Neural crest cell (in vitro differentiated cells): ENCODE data around the gene HNRNPLL. TPM values are rescaled to one million over a fixed set of nuclear protein-coding genes. Genes with fewer than 3 reads are reported as not detected.

Experiments
- DNase-seq: peaks from one replicate; pipeline ENCODE4 v3.0.0; 2021; ENCODE audit warnings: low read depth, mixed read lengths, low spot score
- H3K27ac Mint-ChIP-seq: one replicate; pipeline ENCODE4 v1.8.0; 2021; ENCODE audit warnings: mild to moderate bottlenecking, mixed read lengths; ENCODE audit not compliant: unreplicated experiment
- H3K27me3 Mint-ChIP-seq: 2 replicates; pipeline ENCODE4 v1.8.0; 2021; ENCODE audit warnings: low read depth, mild to moderate bottlenecking, mixed read lengths
- H3K36me3 Mint-ChIP-seq: 2 replicates; pipeline ENCODE4 v1.8.0; 2021; ENCODE audit warnings: low read depth, mild to moderate bottlenecking, mixed read lengths
- H3K4me1 Mint-ChIP-seq: 2 replicates; pipeline ENCODE4 v1.8.0; 2021; ENCODE audit warnings: mixed read lengths
- H3K4me3 Mint-ChIP-seq: one replicate; pipeline ENCODE4 v1.8.0; 2021; ENCODE audit warnings: mild to moderate bottlenecking, mixed read lengths
- H3K9me3 Mint-ChIP-seq: 2 replicates; pipeline ENCODE4 v1.8.0; 2021; ENCODE audit warnings: mixed read lengths
- CTCF ChIP-seq: fragments of 200-600 bp; sonication (generic); conservative IDR thresholded peaks from 2 replicates; pipeline ENCODE4 v1.5.0; 2021; ENCODE audit warnings: antibody characterized with exemption, mild to moderate bottlenecking
- total RNA-seq: library from RNA; stranded (reverse); gene quantifications from 2 replicates; pipeline ENCODE4 v1.2.1, GENCODE V29; 2021

HNRNPLL gene
- total RNA-seq, 1 donor from 2014 or later, result 79.9 TPM

GRCh38 chr2:38533757-38534545 is 68.8 kb downstream of the HNRNPLL start:
- no peak for DNase-seq

GRCh38 chr2:38533180-38533579 is 69.5 kb downstream of the HNRNPLL start:
- Mint-ChIP-seq H3K4me1 (peaks cover 10% of the 10 kb centered on the region), H3K27ac (no peak overlapping the region), H3K4me3 (no peak overlapping the region), H3K9me3 (no peaks in the 10 kb centered on the region), H3K27me3 (peaks cover 17% of the 10 kb centered on the region), H3K36me3 (no peaks in the 10 kb centered on the region)
- DNase-seq, result no peak
- TF ChIP-seq CTCF, result no peak

More at GRCh38 chr2:38533757-38534545, 68.8 kb downstream of the HNRNPLL start:
- H3K4me3 Mint-ChIP-seq, result no peak overlapping the region
- no peak for TF ChIP-seq CTCF
- no peak overlapping the region for H3K27ac Mint-ChIP-seq
- peaks cover 17% of the 10 kb centered on the region for H3K27me3 Mint-ChIP-seq
- H3K4me1 Mint-ChIP-seq, result peaks cover 4% of the 10 kb centered on the region
- no peaks in the 10 kb centered on the region for H3K36me3 Mint-ChIP-seq
- no peaks in the 10 kb centered on the region for H3K9me3 Mint-ChIP-seq

DNA sequence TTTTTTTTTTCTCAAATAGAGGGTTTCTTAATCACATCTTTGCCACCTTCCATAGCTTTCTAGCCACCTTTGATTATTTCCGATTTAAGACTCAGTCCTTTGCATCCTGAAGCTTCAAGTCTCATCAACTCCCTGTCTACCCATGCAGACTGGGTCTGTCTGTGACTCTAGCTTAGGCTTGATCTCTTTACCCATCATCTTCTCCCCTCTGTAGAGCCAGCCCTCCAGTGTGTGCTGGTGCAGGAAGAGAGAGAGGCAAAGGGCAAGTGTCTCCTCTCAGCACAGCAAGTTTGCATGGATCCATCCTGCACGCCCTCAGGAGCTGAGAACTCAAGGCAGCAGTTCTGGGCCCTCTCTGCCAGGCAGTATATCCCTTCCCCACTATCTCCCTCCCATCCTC is 70.4 kb downstream of the HNRNPLL start:
- Mint-ChIP-seq H3K36me3 (no peaks in the 10 kb centered on the region), H3K27ac (no peak overlapping the region), H3K27me3 (peaks cover 18% of the 10 kb centered on the region), H3K4me1 (peaks cover 18% of the 10 kb centered on the region), H3K9me3 (no peaks in the 10 kb centered on the region), H3K4me3 (peak overlapping the region; percentile 1)
- no peak for DNase-seq
- no peak for TF ChIP-seq CTCF

DNA sequence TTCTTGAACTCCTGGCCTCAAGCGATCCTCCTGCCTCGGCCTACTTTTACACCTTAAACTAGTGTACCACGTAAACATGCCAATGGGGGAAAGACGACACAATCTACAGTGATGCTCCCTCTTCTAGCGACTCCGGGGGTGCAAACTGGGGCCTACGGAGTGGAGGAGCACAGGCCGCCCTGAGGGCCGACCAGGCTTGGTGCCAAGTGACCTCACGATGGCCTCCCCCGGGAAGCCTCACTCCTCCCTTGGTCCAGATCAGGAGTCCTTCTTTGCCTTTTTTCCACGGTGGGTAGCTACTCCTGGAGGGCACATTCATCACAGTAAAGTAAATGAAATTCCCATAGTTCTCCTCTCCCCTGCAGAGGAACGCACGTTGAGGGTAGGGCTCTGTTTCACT is 73.5 kb downstream of the HNRNPLL start:
- no peaks in the 10 kb centered on the region for H3K9me3 Mint-ChIP-seq
- H3K4me3 Mint-ChIP-seq, result no peak overlapping the region
- no peak for TF ChIP-seq CTCF
- H3K4me1 Mint-ChIP-seq, result peaks cover 18% of the 10 kb centered on the region
- no peak for DNase-seq
- H3K27me3 Mint-ChIP-seq, result peaks cover 7% of the 10 kb centered on the region
- H3K36me3 Mint-ChIP-seq, result no peaks in the 10 kb centered on the region
- no peak overlapping the region for H3K27ac Mint-ChIP-seq

DNA sequence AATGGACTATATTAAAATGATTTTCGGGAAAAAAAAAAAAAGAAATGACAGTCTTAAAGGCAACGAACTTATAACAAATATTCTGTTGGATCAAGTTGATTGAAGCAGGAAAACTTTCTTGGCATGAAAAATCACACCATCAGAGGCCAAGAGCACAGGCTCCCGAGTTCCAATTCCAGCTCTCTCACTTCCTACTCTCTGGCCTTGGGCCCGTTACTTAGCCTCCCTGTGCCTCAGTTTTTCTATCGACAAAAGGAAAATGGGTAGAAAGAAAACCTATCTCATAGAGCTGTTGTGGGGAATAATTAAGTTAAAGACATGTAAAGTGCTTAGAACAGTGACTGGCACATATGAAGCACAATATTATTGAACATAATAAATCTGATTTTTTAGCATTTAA is 74.2 kb downstream of the HNRNPLL start:
- TF ChIP-seq CTCF, result no peak
- peaks cover 24% of the 10 kb centered on the region for H3K4me1 Mint-ChIP-seq
- H3K36me3 Mint-ChIP-seq, result no peaks in the 10 kb centered on the region
- no peak overlapping the region for H3K4me3 Mint-ChIP-seq
- H3K27me3 Mint-ChIP-seq, result peaks cover 6% of the 10 kb centered on the region
- no peak for DNase-seq
- no peaks in the 10 kb centered on the region for H3K9me3 Mint-ChIP-seq
- H3K27ac Mint-ChIP-seq, result no peak overlapping the region
